SJSA1 (cell line): ENCODE measurements around the gene WDR27. TPM values are rescaled to one million over a fixed set of nuclear protein-coding genes. Genes with fewer than 3 reads are reported as not detected.
"Not testable (repeated sequence)": the region's sequence is repeated elsewhere in the genome, so short reads cannot be mapped to it uniquely, and the experiment has no call there.

ENCODE experiments used
- DNase-seq, 2 experiments: peaks; one replicate each; pipeline ENCODE4 v3.0.0-alpha.2; 2015 to 2020; ENCODE audit warnings: low spot score in 2 of 2, low read depth in 1 of 2
- H3K27ac ChIP-seq: fragments of 250-450 bp; sonication (Bioruptor Pico); 2 replicates; pipeline ENCODE4 v1.5.1; 2020; ENCODE audit warnings: mild to moderate bottlenecking, moderate library complexity
- H3K27me3 ChIP-seq: fragments of 250-450 bp; sonication (Bioruptor Pico); replicated peaks from 2 replicates; pipeline ENCODE4 v1.5.1; 2020; ENCODE audit warnings: mild to moderate bottlenecking, moderate library complexity
- H3K36me3 ChIP-seq: fragments of 250-450 bp; sonication (Bioruptor Pico); 2 replicates; pipeline ENCODE4 v1.5.1; 2020; ENCODE audit warnings: mild to moderate bottlenecking
- H3K4me1 ChIP-seq: fragments of 250-450 bp; sonication (Bioruptor Pico); replicated peaks from 2 replicates; pipeline ENCODE4 v1.6.1; 2021; ENCODE audit warnings: mild to moderate bottlenecking
- H3K4me3 ChIP-seq: fragments of 250-450 bp; sonication (Bioruptor Pico); 2 replicates; pipeline ENCODE4 v1.5.1; 2020; ENCODE audit warnings: mild to moderate bottlenecking
- H3K9me3 ChIP-seq: fragments of 250-450 bp; sonication (Bioruptor Pico); replicated peaks from 2 replicates; pipeline ENCODE4 v1.5.1; 2020; ENCODE audit warnings: mild to moderate bottlenecking
- total RNA-seq: library from RNA; depleted of rRNA; stranded (reverse); fragments of >200 nt; shearing (Covaris generic); gene quantifications from 2 replicates; pipeline ENCODE4 v1.2.3, GENCODE V29; 2014

Gene WDR27
- total RNA-seq, 1 experiment from 2014 or later, result 9.6 TPM

DNA sequence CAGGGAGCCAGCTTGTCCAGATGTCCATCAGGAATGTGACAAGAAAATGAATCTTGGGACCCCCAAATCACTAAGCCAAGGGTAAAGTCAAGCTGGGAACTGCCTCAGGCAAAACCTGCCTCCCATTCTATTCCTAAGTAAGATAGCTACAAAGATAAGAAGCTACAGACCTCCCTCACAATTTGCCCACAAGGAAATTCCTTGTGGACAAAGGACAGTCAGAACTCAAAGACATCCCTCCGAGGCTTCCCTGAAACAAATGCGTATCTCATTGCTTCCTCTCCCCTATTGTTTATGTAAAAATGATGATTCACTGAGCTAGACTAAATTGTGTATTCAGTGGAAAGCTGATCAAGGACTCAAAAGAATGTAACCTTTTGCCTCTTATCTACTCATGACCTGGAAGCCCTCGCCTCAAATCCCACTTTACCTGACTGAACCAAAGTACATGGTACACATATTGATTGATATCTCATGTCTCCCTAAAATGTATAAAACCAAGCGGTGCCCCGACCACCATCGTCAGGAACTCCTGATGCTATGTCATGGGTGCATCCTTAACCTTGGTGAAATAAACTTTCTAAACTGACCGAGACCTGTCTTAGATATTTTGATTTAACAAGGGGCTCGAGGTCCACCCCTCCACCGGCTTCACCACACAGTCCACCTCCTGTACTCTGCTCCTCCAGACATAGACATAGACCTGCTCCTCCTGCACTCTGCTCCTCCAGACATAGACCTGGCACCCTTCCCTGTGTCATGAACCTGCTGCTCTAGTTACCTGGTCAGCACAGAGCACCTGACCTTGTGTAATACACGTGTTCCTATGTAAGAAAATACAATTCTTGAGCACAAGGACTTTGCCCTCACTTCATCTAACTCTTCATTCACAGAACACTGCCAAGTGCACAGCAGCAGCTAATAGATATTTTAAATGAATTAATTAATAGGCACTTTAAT, 81.4 kb downstream of the WDR27 start:
- Histone ChIP-seq H3K36me3 (no peaks in the 10 kb centered on the region), H3K9me3 (no peaks in the 10 kb centered on the region), H3K4me3 (no peak overlapping the region), H3K27ac (peak overlapping the region; percentile 98), H3K4me1 (peaks cover 30% of the 10 kb centered on the region), H3K27me3 (no peaks in the 10 kb centered on the region)
- DNase-seq, result peak; percentile 75 to 91

DNA sequence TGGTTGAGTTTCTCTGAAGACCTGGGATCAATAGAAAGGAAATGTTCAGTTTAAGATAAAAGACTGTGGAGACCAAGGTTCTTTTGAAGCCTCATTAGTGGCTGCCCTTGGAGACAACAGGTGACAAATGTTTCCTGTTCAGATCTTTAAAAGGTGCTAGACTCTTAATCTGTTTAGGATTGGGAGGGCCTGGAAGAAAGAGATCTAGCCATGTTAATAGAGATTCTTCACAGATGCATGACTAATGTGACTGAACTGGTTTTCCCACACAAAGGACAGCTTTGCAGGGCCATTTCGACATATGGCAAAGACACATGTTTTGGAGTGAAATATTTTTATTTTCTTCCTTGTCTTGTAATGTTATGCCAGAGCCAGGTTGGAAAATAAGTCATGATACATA, 82.2 kb downstream of the WDR27 start:
- peak overlapping the region; percentile 98 for H3K27ac ChIP-seq
- no peak for DNase-seq

GRCh38 chr6:169618526-169619490, 83.0 kb downstream of the WDR27 start:
- Histone ChIP-seq H3K27me3 (no peaks in the 10 kb centered on the region), H3K4me1 (peaks cover 30% of the 10 kb centered on the region), H3K36me3 (no peaks in the 10 kb centered on the region), H3K4me3 (no peak overlapping the region), H3K27ac (peak overlapping the region; percentile 98), H3K9me3 (no peaks in the 10 kb centered on the region)
- peak in 1 of 2 experiments; percentile 89 for DNase-seq

More for the DNA sequence above, 82.2 kb downstream of the WDR27 start:
- Histone ChIP-seq H3K4me3 (no peak overlapping the region), H3K27me3 (no peaks in the 10 kb centered on the region), H3K36me3 (no peaks in the 10 kb centered on the region), H3K9me3 (no peaks in the 10 kb centered on the region), H3K4me1 (peaks cover 30% of the 10 kb centered on the region)

DNA sequence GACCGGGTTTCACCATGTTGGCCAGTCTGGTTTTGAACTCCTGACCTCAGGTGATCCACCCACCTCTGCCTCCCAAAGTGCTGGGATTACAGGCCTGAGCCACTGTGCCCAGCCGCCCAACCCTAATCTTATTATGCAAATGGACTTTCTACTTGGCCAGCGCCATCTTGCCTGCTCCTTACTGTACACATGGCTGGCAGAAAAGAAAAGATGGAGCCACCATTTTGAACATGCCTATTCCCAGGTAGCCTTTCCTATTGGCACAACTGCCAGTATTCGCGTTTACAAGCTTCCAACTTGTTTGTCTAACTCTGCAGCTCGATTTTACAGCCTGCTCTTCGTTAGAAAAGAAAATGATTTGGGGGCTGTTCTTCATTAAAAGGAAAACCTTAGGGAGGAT, 84.3 kb downstream of the WDR27 start:
- Histone ChIP-seq H3K36me3 (no peaks in the 10 kb centered on the region), H3K4me1 (peaks cover 30% of the 10 kb centered on the region), H3K27me3 (no peaks in the 10 kb centered on the region), H3K4me3 (no peak overlapping the region), H3K27ac (0 out of 2 replicates have a peak overlapping the region, but pooled peaks have one; percentile 98), H3K9me3 (no peaks in the 10 kb centered on the region)
- no peak for DNase-seq

DNA sequence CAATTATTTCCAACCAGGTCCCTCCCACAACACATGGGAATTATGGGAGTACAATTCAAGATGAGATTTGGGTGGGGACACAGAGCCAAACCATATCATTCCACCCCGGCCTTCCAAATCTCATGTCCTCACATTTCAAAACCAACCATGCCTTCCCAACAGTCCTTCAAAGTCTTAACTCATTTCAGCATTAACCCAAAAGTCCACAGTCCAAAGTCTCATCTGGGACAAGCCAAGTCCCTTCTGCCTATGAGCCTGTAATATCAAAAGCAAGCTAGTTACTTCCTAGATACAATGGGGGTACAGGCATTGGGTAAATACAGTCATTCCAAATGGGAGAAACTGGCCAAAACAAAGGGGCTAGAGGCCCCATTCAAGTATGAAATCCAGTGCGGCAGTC, 93.2 kb downstream of the WDR27 start:
- not testable (repeated sequence) for DNase-seq, H3K27me3 ChIP-seq, H3K4me3 ChIP-seq, H3K36me3 ChIP-seq, H3K9me3 ChIP-seq, H3K27ac ChIP-seq
- H3K4me1 ChIP-seq, result peaks cover 18% of the 10 kb centered on the region

- no peaks in the 10 kb centered on the region for H3K9me3 ChIP-seq
- H3K4me1 ChIP-seq, result peaks cover 21% of the 10 kb centered on the region
- peak in 1 of 2 experiments; percentile 24 for DNase-seq
- no peak overlapping the region for H3K4me3 ChIP-seq
- H3K27ac ChIP-seq, result no peak overlapping the region
- H3K27me3 ChIP-seq, result no peaks in the 10 kb centered on the region
- 0 out of 2 replicates have a peak, but pooled peaks cover 4% of the 10 kb centered on the region for H3K36me3 ChIP-seq
These were observed 97.8 kb downstream of the WDR27 start for GRCh38 chr6:169604076-169604475.

DNA sequence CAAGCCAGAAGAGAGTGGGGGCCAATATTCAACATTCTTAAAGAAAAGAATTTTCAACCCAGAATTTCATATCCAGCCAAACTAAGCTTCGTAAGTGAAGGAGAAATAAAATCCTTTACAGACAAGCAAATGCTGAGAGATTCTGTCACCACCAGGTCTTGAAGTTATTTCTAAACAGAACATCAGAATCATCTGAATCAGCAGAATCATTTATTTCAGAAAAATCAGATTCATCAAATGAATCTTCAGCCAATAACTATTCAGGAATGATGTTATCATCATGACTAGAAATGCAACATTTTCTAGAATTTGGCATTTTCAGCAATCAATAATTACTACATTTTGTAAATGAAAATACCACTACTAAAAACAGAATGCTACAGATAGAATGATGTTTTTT, 100.7 kb downstream of the WDR27 start:
- not testable (repeated sequence) for H3K27me3 ChIP-seq, H3K36me3 ChIP-seq, H3K27ac ChIP-seq, DNase-seq, H3K4me3 ChIP-seq, H3K9me3 ChIP-seq
- peaks cover 18% of the 10 kb centered on the region for H3K4me1 ChIP-seq

GRCh38 chr6:169592558-169592957, 109.3 kb downstream of the WDR27 start:
- Histone ChIP-seq H3K27me3 (no peaks in the 10 kb centered on the region), H3K36me3 (no peaks in the 10 kb centered on the region), H3K4me3 (no peak overlapping the region), H3K9me3 (no peaks in the 10 kb centered on the region; the same call in 1 of the 2 replicates), H3K4me1 (peaks cover 8% of the 10 kb centered on the region), H3K27ac (no peak overlapping the region)
- no peak for DNase-seq

GRCh38 chr6:169591616-169592015, 110.2 kb downstream of the WDR27 start:
- Histone ChIP-seq H3K27ac (no peak overlapping the region), H3K4me3 (no peak overlapping the region), H3K36me3 (no peaks in the 10 kb centered on the region), H3K27me3 (no peaks in the 10 kb centered on the region), H3K9me3 (no peaks in the 10 kb centered on the region), H3K4me1 (peaks cover 8% of the 10 kb centered on the region)
- DNase-seq, result no peak

GRCh38 chr6:169590376-169590939, 111.4 kb downstream of the WDR27 start:
- no peaks in the 10 kb centered on the region for H3K9me3 ChIP-seq
- no peak overlapping the region for H3K4me3 ChIP-seq
- H3K27ac ChIP-seq, result no peak overlapping the region

GRCh38 chr6:169589699-169590257, 112.1 kb downstream of the WDR27 start:
- Histone ChIP-seq H3K4me1 (peaks cover 8% of the 10 kb centered on the region), H3K4me3 (no peak overlapping the region), H3K9me3 (no peaks in the 10 kb centered on the region), H3K27me3 (no peaks in the 10 kb centered on the region), H3K36me3 (no peaks in the 10 kb centered on the region), H3K27ac (no peak overlapping the region)
- DNase-seq, result no peak

More at GRCh38 chr6:169590376-169590939, 111.4 kb downstream of the WDR27 start:
- Histone ChIP-seq H3K36me3 (no peaks in the 10 kb centered on the region), H3K27me3 (no peaks in the 10 kb centered on the region), H3K4me1 (peaks cover 8% of the 10 kb centered on the region)
- DNase-seq, result no peak

- H3K27ac ChIP-seq, result no peak overlapping the region
These were observed 112.5 kb downstream of the WDR27 start for GRCh38 chr6:169589293-169589692.

GRCh38 chr6:169587975-169588374, 113.9 kb downstream of the WDR27 start:
- H3K27ac ChIP-seq, result no peak overlapping the region
- H3K4me1 ChIP-seq, result peaks cover 8% of the 10 kb centered on the region
- DNase-seq, result no peak
- H3K4me3 ChIP-seq, result no peak overlapping the region
- H3K27me3 ChIP-seq, result no peaks in the 10 kb centered on the region
- no peaks in the 10 kb centered on the region for H3K9me3 ChIP-seq
- no peaks in the 10 kb centered on the region for H3K36me3 ChIP-seq

More at GRCh38 chr6:169589293-169589692, 112.5 kb downstream of the WDR27 start:
- Histone ChIP-seq H3K4me1 (peaks cover 8% of the 10 kb centered on the region), H3K4me3 (no peak overlapping the region), H3K36me3 (no peaks in the 10 kb centered on the region), H3K27me3 (no peaks in the 10 kb centered on the region), H3K9me3 (no peaks in the 10 kb centered on the region)
- DNase-seq, result no peak
